ENCODE measurements around the gene TMED4. TPM values are rescaled to one million over a fixed set of nuclear protein-coding genes. Genes with fewer than 3 reads are reported as not detected.
"Not testable (repeated sequence)": the region's sequence is repeated elsewhere in the genome, so short reads cannot be mapped to it uniquely, and the experiment has no call there.

TMED4 gene
- total and polyA plus RNA-seq, 4 donors = 46.4 to 106 (median 66.7) TPM

- TF ChIP-seq, protein P1, sequence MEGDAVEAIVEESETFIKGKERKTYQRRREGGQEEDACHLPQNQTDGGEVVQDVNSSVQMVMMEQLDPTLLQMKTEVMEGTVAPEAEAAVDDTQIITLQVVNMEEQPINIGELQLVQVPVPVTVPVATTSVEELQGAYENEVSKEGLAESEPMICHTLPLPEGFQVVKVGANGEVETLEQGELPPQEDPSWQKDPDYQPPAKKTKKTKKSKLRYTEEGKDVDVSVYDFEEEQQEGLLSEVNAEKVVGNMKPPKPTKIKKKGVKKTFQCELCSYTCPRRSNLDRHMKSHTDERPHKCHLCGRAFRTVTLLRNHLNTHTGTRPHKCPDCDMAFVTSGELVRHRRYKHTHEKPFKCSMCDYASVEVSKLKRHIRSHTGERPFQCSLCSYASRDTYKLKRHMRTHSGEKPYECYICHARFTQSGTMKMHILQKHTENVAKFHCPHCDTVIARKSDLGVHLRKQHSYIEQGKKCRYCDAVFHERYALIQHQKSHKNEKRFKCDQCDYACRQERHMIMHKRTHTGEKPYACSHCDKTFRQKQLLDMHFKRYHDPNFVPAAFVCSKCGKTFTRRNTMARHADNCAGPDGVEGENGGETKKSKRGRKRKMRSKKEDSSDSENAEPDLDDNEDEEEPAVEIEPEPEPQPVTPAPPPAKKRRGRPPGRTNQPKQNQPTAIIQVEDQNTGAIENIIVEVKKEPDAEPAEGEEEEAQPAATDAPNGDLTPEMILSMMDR (IDR thresholded peaks at IDR 0.05; ENCODE audit: control extremely low read depth, extremely low read depth) = no peak
- Histone ChIP-seq H3K9me3 (ENCODE audit: control insufficient read depth in 4 of 4, insufficient read depth in 3 of 4, low read length in 3 of 4) (no peaks in the 10 kb centered on the region), H3K27ac (ENCODE audit: low read depth in 1 of 2, low read length in 1 of 2) (no peak overlapping the region), H3K9ac (ENCODE audit: insufficient read depth in 1 of 2, low read length in 2 of 2) (no peak overlapping the region), H3K4me3 (no peak overlapping the region), H3K27me3 (ENCODE audit: control insufficient read depth in 3 of 3, insufficient read depth in 3 of 3, low read length in 2 of 3) (no peaks in the 10 kb centered on the region), H3K36me3 (ENCODE audit: control insufficient read depth in 4 of 4, insufficient read depth in 4 of 4, low read length in 4 of 4) (peaks cover 0 to 3% (median under 1%) of the 10 kb centered on the region in 4 donors), H3K4me1 (ENCODE audit: control insufficient read depth in 5 of 5, insufficient read depth in 5 of 5, low read length in 5 of 5) (peaks cover 0 to 9% (median 3%) of the 10 kb centered on the region in 5 donors)
- 39 to 75% methylated on average over 2 of the region's 2 CpGs for WGBS, 2 donors
- DNase-seq = no peak
- no peak for ATAC-seq (ENCODE audit: insufficient read depth, low FRiP score)
Observed at GRCh38 chr7:44604941-44605340, 22.9 kb upstream of the TMED4 start.

- Histone ChIP-seq H3K9ac (ENCODE audit: insufficient read depth in 1 of 2, low read length in 2 of 2) (no peak overlapping the region), H3K9me3 (ENCODE audit: control insufficient read depth in 4 of 4, insufficient read depth in 3 of 4, low read length in 3 of 4) (no peaks in the 10 kb centered on the region), H3K27me3 (ENCODE audit: control insufficient read depth in 3 of 3, insufficient read depth in 3 of 3, low read length in 2 of 3) (no peaks in the 10 kb centered on the region), H3K27ac (ENCODE audit: low read depth in 1 of 2, low read length in 1 of 2) (no peak overlapping the region), H3K36me3 (ENCODE audit: control insufficient read depth in 4 of 4, insufficient read depth in 4 of 4, low read length in 4 of 4) (peaks cover 0 to 3% (median 0%) of the 10 kb centered on the region in 4 donors), H3K4me3 (no peak overlapping the region), H3K4me1 (ENCODE audit: control insufficient read depth in 5 of 5, insufficient read depth in 5 of 5, low read length in 5 of 5) (peaks cover 0 to 9% (median 3%) of the 10 kb centered on the region in 5 donors)
- TF ChIP-seq, protein P1 (IDR thresholded peaks at IDR 0.05; ENCODE audit: control extremely low read depth, extremely low read depth) = no peak
- WGBS, 2 donors = 72 to 75% methylated on average over 6 of the region's 6 CpGs
- no peak for DNase-seq
- ATAC-seq (ENCODE audit: insufficient read depth, low FRiP score) = no peak
Observed at GRCh38 chr7:44603193-44603592, 21.2 kb upstream of the TMED4 start.

DNA sequence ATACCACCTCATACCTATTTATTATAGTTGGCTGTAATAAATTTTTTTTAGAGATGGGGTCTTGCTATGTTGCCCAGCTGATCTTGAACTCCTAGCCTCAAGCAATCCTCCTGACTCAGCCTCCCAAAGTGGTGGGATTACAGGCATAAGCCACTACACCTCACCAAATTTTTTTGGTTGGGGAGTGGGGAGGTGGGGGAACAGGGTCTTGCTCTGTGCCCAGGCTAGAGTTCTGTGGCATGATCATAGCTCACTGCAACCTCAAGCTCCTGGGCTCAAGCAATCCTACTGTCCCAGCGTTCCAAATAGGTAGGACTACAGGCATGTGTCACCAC, 20.5 kb upstream of the TMED4 start:
- 78 to 84% methylated on average over 1 of the region's 1 CpG for WGBS, 2 donors
- Histone ChIP-seq H3K27me3 (ENCODE audit: control insufficient read depth in 3 of 3, insufficient read depth in 3 of 3, low read length in 2 of 3) (no peaks in the 10 kb centered on the region), H3K4me3 (no peak overlapping the region), H3K4me1 (ENCODE audit: control insufficient read depth in 5 of 5, insufficient read depth in 5 of 5, low read length in 5 of 5) (peaks cover 0 to 8% (median 3%) of the 10 kb centered on the region in 5 donors), H3K36me3 (ENCODE audit: control insufficient read depth in 4 of 4, insufficient read depth in 4 of 4, low read length in 4 of 4) (peaks cover 0 to 3% (median 0%) of the 10 kb centered on the region in 4 donors), H3K9ac (ENCODE audit: insufficient read depth in 1 of 2, low read length in 2 of 2) (no peak overlapping the region), H3K27ac (ENCODE audit: low read depth in 1 of 2, low read length in 1 of 2) (no peak overlapping the region), H3K9me3 (ENCODE audit: control insufficient read depth in 4 of 4, insufficient read depth in 3 of 4, low read length in 3 of 4) (no peaks in the 10 kb centered on the region)
- ATAC-seq (ENCODE audit: insufficient read depth, low FRiP score) = no peak
- DNase-seq = no peak
- TF ChIP-seq, protein P1 (IDR thresholded peaks at IDR 0.05; ENCODE audit: control extremely low read depth, extremely low read depth) = no peak

DNA sequence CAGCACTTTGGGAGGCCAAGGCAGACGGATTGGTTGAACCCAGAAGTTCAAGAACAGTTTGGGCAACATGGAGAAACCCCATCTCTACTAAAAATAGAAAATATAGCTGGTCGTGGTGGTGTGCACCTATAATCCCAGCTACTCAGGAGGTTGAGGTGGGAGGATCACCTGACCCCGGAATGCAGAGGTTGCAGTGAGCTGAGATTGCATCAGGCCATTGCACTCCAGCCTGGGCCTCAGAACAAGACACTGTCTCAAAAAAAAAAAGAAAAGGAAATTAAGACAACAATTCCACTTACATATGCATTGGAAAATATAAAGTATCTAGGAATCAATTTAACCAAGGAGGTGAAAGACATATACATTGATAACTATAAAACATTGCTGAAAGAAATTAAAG, 17.2 kb upstream of the TMED4 start:
- DNase-seq (no peak), ATAC-seq (ENCODE audit: insufficient read depth, low FRiP score) (no peak)
- Histone ChIP-seq H3K36me3 (ENCODE audit: control insufficient read depth in 4 of 4, insufficient read depth in 4 of 4, low read length in 4 of 4) (no peaks in the 10 kb centered on the region), H3K4me1 (ENCODE audit: control insufficient read depth in 5 of 5, insufficient read depth in 5 of 5, low read length in 5 of 5) (peaks cover 0 to 3% (median 0%) of the 10 kb centered on the region in 5 donors), H3K27ac (ENCODE audit: low read depth in 1 of 2, low read length in 1 of 2) (no peak overlapping the region), H3K4me3 (no peak overlapping the region), H3K27me3 (ENCODE audit: control insufficient read depth in 3 of 3, insufficient read depth in 3 of 3, low read length in 2 of 3) (no peaks in the 10 kb centered on the region), H3K9ac (ENCODE audit: insufficient read depth in 1 of 2, low read length in 2 of 2) (no peak overlapping the region), H3K9me3 (ENCODE audit: control insufficient read depth in 4 of 4, insufficient read depth in 3 of 4, low read length in 3 of 4) (no peaks in the 10 kb centered on the region)
- TF ChIP-seq, protein P1 (IDR thresholded peaks at IDR 0.05; ENCODE audit: control extremely low read depth, extremely low read depth) = no peak
- WGBS, 2 donors = 72 to 76% methylated on average over 3 of the region's 3 CpGs

DNA sequence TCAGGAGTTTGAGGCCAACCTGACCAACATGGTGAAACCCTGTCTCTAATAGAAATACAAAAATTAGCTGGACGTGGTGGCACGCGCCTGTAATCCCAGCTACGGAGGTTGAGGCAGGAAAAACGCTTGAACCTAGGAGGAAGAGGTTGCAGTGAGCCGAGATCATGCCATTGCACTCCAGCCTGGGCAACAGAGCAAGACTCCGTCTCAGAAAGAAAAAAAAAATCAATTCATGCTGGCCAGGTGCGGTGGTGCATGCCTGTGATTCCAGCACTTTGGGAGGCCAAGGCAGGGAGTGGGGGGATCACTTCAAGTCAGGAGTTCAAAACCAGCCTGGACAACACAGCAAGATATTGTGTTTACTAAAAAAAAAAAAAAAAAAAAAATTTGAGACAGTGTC, 15.2 kb upstream of the TMED4 start:
- H3K4me1 ChIP-seq (ENCODE audit: control insufficient read depth in 5 of 5, insufficient read depth in 5 of 5, low read length in 5 of 5); H3K9me3 ChIP-seq (ENCODE audit: control insufficient read depth in 4 of 4, insufficient read depth in 3 of 4, low read length in 3 of 4); H3K4me3 ChIP-seq; H3K36me3 ChIP-seq (ENCODE audit: control insufficient read depth in 4 of 4, insufficient read depth in 4 of 4, low read length in 4 of 4); H3K27me3 ChIP-seq (ENCODE audit: control insufficient read depth in 3 of 3, insufficient read depth in 3 of 3, low read length in 2 of 3); H3K27ac ChIP-seq (ENCODE audit: low read depth in 1 of 2, low read length in 1 of 2); ATAC-seq (ENCODE audit: insufficient read depth, low FRiP score); DNase-seq; H3K9ac ChIP-seq (ENCODE audit: insufficient read depth in 1 of 2, low read length in 2 of 2): not testable (repeated sequence)
- 89 to 92% methylated on average over 8 of the region's 8 CpGs for WGBS, 2 donors
